GM12874 (cell line): Measurements from ENCODE around the gene KRR1.

Source experiments
- TF ChIP-seq, protein P1 (sequence below): IDR thresholded peaks from 2 replicates; pipeline ENCODE4 v1.5.1; 2011; ENCODE audit warnings: low read depth, mild to moderate bottlenecking, control low read depth, low read length, moderate library complexity; ENCODE audit not compliant: insufficient read depth

The KRR1 gene

DNA sequence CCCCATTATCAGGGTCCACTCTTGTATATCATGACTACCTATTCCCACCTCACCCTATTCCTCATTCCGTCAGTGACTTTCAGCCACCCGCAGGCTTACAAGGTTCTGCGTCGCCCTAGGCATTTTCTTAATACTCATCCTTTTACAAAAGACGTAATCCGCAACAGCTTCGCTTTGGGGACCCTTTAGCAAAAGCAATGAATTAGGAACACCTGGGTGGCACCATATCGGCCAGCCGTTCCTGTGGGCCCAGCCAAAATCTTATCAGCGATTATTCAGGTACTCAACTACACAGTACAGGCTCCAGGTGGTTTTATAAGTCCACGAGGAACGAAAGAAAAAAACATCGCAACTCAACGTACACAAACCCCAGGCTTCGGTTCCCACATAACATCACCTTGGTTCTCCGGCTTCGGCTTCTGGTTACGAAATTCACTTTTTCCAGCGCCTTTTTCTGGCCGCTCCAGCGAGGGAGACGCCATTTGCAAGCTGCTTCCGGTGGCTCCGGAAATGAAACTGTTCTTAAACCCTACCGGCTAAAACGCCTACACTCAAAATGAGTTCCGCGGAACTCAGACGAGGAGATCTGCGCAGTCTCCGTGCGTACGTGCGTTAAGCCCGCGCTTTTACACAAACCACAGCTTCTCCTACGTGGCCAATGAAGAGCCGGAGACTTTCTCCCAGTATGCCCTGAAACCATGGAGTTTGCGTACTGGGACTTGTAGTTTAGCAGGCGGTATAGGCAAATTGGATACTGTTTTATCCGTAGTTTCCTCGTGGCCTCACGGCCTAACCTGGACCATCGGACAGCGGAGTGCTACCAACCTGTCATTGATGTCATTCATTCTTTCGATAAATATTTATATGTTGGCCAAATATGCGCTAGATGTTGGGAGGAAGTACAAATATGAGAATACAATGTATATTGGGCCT, at the start of gene KRR1:
KRR1 (minus strand) TSS at position 494 of the 933 bp plus-strand sequence; CDS start at position 482, 12 bp downstream.
- TF ChIP-seq, protein P1, sequence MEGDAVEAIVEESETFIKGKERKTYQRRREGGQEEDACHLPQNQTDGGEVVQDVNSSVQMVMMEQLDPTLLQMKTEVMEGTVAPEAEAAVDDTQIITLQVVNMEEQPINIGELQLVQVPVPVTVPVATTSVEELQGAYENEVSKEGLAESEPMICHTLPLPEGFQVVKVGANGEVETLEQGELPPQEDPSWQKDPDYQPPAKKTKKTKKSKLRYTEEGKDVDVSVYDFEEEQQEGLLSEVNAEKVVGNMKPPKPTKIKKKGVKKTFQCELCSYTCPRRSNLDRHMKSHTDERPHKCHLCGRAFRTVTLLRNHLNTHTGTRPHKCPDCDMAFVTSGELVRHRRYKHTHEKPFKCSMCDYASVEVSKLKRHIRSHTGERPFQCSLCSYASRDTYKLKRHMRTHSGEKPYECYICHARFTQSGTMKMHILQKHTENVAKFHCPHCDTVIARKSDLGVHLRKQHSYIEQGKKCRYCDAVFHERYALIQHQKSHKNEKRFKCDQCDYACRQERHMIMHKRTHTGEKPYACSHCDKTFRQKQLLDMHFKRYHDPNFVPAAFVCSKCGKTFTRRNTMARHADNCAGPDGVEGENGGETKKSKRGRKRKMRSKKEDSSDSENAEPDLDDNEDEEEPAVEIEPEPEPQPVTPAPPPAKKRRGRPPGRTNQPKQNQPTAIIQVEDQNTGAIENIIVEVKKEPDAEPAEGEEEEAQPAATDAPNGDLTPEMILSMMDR, result no peak

DNA sequence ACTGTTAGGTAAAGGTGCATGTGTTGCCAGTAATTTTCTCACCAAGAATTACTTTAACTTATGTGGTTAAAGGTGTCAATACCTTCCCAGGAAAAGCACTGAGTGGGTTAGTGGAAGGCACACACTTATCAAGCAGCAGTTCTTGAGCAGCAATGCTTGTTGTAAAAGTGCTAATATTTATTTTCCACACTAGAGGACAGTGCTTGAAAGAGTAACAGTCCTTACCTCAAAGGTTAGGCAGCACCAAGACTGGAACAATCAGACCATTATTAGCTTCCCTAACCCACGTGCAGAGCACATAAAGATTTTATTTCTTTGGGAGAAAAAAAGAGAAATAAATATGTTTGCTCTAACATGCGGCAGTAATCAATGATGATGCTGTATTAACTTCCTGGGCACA, 48.8 kb upstream of the KRR1 start:
- TF ChIP-seq, protein P1, result peak; percentile 32; the same call in 1 of the 2 replicates

DNA sequence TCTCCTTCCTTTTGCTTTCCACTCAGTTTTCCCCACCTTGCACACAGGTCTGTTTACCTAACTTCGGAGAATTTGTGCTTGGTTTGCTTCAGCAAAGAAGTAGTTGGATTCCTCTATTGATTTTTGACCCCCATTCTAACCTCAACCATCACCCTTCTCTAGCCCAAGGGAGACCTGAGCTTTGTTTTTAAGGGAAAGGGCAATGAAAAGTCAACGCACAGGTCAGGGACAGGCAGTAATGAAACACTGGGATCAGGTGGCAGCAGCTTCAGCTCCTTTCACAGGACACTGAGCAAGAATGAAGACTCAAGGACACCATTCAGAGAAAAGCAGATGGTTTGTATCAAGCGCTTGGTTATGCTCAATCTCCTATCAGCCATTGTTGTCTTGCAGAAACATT, 46.9 kb upstream of the KRR1 start:
- TF ChIP-seq, protein P1, result no peak

DNA sequence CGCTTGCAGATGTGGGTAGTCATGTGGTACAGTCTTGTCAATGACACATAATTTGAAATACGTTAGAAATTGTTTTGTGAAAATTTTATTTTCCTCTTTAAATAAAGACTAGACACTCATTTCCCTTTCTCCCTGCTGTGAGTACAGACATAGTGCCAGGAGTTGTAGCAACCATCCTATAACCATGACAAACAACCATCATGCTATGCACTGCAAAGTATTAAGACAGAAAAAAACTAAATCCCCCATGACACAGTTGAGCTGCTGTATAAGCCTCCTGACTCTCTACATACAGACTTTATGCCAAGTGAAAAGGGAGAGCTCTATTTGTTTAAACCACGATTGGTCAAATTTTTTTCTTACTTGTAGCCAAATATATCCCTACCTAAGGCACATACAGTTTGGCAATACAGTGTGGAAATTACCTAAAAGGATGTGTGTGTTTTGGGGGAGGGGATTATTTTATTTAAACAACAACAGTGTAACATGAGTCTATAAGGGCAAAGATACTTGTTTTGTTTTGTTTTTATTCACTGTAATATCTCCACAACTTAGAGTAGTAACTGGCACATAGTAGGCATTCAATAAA, 45.0 kb upstream of the KRR1 start:
- TF ChIP-seq, protein P1, result no peak

DNA sequence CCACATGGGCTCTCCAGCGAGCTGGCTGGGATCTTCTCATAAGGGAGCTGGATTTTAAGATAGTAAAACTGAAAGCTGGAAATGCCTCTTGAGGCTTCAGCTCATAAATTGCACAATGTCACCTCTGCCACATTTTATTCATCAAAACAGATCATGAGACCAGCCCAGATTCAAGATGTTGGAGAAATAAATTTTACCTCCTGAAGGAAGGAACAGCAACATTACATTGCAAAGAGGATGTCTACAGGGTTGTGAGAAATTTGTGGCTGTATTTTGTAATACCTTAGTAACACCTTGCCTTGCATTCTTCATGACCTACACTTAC, 43.1 kb upstream of the KRR1 start:
- TF ChIP-seq, protein P1, result no peak

DNA sequence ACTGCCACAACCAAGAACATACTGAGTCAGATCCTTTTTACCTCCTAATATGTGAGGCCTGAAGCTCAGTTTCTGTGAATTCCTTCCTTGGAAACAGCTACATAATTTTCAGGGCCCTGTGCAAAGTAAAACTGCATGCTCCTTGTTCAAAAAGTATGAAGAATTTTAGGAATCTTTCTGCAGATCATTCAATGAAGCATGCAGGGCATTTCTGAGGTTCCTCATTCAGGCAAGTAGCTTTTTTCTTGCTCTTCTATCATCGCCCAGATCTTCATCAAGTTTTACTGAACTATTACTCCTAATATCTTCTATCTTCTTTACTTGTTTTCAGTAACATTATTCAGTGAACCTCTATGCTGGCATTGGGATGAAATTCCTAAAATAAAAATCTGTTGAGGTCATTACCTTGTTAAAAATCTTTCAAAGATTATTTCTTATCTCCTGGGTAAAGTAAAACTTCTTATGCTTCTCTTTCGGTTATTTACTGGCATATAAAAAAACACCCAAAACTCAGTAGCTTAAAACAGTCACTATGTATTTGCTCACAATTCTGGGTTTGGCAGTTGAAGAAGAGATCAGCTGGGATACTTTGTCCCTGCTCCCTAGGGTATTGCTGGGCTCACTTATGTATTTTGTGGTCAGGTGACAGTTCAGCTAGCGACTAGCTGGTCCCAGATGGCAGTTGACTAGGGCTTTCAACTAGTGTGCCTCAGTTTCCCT, 42.6 kb upstream of the KRR1 start:
- TF ChIP-seq, protein P1, result no peak

DNA sequence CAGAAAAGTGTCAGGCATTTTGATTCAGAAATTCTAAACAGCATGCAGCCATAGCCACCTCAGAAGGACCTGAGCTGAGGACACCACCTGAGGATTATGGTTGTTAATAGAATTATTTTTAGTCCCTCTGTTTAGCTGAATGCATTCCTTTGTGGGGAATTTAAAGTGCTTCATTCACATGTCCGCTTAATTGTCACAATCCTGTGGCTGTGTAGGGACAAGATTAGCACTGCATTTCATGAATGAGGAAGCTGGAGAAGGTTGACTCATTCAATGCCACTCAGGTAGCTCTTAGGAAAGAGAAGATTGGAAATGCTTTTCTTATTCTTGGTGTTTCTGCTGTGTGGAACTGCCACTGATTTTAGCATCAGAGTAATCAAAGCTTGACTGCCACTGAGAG, 42.0 kb upstream of the KRR1 start:
- TF ChIP-seq, protein P1, result no peak
